Measurements from ENCODE around the gene NCAPH2. TPM values are rescaled to one million over a fixed set of nuclear protein-coding genes. Genes with fewer than 3 reads are reported as not detected.

Gene NCAPH2
- total and polyA plus RNA-seq, 2 of the 13 experiments (the other 11 are each of a cell fraction or from before 2014, with no cell fraction given) = 28.1 to 64.4 TPM

DNA sequence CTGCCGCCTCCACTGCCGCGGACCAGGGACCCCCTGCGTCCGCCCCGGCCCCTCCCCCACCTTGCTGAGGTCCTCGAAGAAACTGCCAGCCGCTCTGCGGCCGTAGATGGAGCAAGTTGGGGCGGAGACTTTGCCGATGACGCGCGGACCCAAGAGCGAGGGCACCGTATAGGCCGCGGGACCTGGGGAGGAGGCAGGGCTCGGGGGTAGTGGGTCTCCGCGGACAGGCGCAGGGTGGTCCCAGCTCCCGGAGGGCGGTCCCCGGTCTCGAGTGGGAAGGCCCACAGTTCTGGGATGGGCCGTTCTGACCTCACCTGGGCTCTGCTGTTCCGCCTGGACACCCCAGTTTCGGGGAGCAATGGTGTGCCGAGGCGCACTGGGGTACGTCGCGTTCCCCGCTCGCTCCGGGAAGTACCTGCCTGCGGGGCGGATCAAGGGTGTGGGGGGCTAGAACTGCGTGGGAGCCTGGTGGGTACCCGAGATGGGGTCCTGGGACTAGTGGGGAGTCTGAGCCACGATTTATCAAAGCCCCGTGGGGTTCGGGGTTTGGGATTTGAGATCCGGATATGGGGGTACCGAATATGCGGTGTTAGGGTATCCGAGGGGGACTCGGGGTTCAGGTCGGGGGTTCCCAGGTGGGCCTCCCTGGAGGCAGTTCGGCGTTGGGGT, 23.0 kb downstream of the NCAPH2 start (continued):
- TF ChIP-seq MYNN (CRISPR knock-in tag; IDR thresholded peaks at IDR 0.05; ENCODE audit: low read depth) (no peak), ZNF672 (CRISPR knock-in tag; IDR thresholded peaks at IDR 0.05) (no peak), SMARCC2 (IDR thresholded peaks at IDR 0.05) (no peak), XRCC5 (optimal IDR thresholded peaks at IDR 0.05; ENCODE audit: low read length) (peak; percentile 5), AGO1 (IDR thresholded peaks at IDR 0.05; ENCODE audit: low read depth, low read length, poor library complexity, severe bottlenecking) (peak; percentile 70), ATF7-NPFF (CRISPR knock-in tag; IDR thresholded peaks at IDR 0.05; ENCODE audit: low read depth) (peak; percentile 65; the same call in 1 of the 2 replicates), ARNT2 (CRISPR knock-in tag; IDR thresholded peaks at IDR 0.05; ENCODE audit: low read depth) (no peak), HNRNPL (IDR thresholded peaks at IDR 0.05; ENCODE audit: low read depth, low read length) (0 out of 2 replicates have a peak, but pooled peaks have one; percentile 45), ZNF354B (CRISPR knock-in tag; IDR thresholded peaks at IDR 0.05) (peak; percentile 76; the same call in 1 of the 2 replicates), HNRNPUL1 (IDR thresholded peaks at IDR 0.05; ENCODE audit: low read depth, low read length) (no peak), POLR2A (IDR thresholded peaks at IDR 0.05; ENCODE audit: insufficient read depth in 1 of 2, low read depth in 2 of 2, low read length in 2 of 2) (peak in 1 of 2 experiments; percentile 20; a peak in 1 of 4 replicates), ZBTB8A (CRISPR knock-in tag; IDR thresholded peaks at IDR 0.05; ENCODE audit: borderline replicate concordance, low read depth) (no peak), CHD2 (IDR thresholded peaks at IDR 0.05; ENCODE audit: low read depth, low read length) (0 out of 2 replicates have a peak, but pooled peaks have one; percentile 16), ASH2L (IDR thresholded peaks at IDR 0.05; ENCODE audit: insufficient read length, low read depth, low read length) (no peak), ZKSCAN1 (IDR thresholded peaks at IDR 0.05; ENCODE audit: low read length) (no peak), MTA3 (CRISPR knock-in tag; IDR thresholded peaks at IDR 0.05) (no peak), ZNF143 (CRISPR knock-in tag; IDR thresholded peaks at IDR 0.05) (peak; percentile 2; the same call in 1 of the 2 replicates), ZNF446 (CRISPR knock-in tag; IDR thresholded peaks at IDR 0.05) (peak; percentile 34; the same call in 1 of the 2 replicates), ZNF780A (CRISPR knock-in tag; IDR thresholded peaks at IDR 0.05) (0 out of 2 replicates have a peak, but pooled peaks have one; percentile 65), REL (CRISPR knock-in tag; conservative IDR thresholded peaks at IDR 0.05) (no peak), SMAD1 (CRISPR knock-in tag; IDR thresholded peaks at IDR 0.05; ENCODE audit: borderline replicate concordance, low read depth) (no peak; the same call in 1 of the 2 replicates), MEIS2 (CRISPR knock-in tag; IDR thresholded peaks at IDR 0.05) (peak; percentile 33; the same call in 1 of the 2 replicates), JDP2 (CRISPR knock-in tag; IDR thresholded peaks at IDR 0.05; ENCODE audit: borderline replicate concordance) (no peak)
- TF ChIP-seq, protein P1, sequence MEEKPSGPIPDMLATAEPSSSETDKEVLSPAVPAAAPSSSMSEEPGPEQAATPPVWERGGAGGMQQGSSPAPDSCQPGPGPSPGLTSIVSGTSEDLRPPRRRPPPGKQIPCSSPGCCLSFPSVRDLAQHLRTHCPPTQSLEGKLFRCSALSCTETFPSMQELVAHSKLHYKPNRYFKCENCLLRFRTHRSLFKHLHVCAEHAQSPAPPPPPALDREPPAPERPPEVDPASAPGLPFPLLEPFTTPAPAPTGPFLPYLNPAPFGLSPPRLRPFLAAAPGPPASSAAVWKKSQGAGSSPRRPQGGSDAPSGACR (CRISPR knock-in tag; IDR thresholded peaks at IDR 0.05) = peak; percentile 14; the same call in 1 of the 2 replicates
- TF ChIP-seq, protein P2, sequence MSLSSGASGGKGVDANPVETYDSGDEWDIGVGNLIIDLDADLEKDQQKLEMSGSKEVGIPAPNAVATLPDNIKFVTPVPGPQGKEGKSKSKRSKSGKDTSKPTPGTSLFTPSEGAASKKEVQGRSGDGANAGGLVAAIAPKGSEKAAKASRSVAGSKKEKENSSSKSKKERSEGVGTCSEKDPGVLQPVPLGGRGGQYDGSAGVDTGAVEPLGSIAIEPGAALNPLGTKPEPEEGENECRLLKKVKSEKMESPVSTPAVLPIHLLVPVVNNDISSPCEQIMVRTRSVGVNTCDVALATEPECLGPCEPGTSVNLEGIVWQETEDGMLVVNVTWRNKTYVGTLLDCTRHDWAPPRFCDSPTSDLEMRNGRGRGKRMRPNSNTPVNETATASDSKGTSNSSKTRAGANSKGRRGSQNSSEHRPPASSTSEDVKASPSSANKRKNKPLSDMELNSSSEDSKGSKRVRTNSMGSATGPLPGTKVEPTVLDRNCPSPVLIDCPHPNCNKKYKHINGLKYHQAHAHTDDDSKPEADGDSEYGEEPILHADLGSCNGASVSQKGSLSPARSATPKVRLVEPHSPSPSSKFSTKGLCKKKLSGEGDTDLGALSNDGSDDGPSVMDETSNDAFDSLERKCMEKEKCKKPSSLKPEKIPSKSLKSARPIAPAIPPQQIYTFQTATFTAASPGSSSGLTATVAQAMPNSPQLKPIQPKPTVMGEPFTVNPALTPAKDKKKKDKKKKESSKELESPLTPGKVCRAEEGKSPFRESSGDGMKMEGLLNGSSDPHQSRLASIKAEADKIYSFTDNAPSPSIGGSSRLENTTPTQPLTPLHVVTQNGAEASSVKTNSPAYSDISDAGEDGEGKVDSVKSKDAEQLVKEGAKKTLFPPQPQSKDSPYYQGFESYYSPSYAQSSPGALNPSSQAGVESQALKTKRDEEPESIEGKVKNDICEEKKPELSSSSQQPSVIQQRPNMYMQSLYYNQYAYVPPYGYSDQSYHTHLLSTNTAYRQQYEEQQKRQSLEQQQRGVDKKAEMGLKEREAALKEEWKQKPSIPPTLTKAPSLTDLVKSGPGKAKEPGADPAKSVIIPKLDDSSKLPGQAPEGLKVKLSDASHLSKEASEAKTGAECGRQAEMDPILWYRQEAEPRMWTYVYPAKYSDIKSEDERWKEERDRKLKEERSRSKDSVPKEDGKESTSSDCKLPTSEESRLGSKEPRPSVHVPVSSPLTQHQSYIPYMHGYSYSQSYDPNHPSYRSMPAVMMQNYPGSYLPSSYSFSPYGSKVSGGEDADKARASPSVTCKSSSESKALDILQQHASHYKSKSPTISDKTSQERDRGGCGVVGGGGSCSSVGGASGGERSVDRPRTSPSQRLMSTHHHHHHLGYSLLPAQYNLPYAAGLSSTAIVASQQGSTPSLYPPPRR (CRISPR knock-in tag; IDR thresholded peaks at IDR 0.05; ENCODE audit: borderline replicate concordance) = 0 out of 2 replicates have a peak, but pooled peaks have one; percentile 44
- TF ChIP-seq, protein P3, sequence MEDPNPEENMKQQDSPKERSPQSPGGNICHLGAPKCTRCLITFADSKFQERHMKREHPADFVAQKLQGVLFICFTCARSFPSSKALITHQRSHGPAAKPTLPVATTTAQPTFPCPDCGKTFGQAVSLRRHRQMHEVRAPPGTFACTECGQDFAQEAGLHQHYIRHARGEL (CRISPR knock-in tag; IDR thresholded peaks at IDR 0.05) = no peak

Data from HepG2 (cell line).